HepG2 (cell line): ENCODE data around the gene CENPL. TPM values are rescaled to one million over a fixed set of nuclear protein-coding genes. Genes with fewer than 3 reads are reported as not detected.
A peak's percentile ranks its signal among the peaks of the same experiment; 100 is the strongest.

Source experiments
- CEBPB ChIP-seq: IDR thresholded peaks from 2 replicates; pipeline ENCODE4 v1.6.1; 2011; ENCODE audit warnings: low read depth, low read length, improper control_type of control experiment, borderline replicate concordance
- DNMT1 ChIP-seq: sonication (generic); formaldehyde crosslinking; IDR thresholded peaks from 2 replicates; pipeline ENCODE4 v1.5.1; 2020; ENCODE audit warnings: mild to moderate bottlenecking, missing genetic modification reagents
- FIP1L1 ChIP-seq: fragments of 200-400 bp; formaldehyde crosslinking; IDR thresholded peaks from 2 replicates; pipeline ENCODE4 v1.6.1; 2018; ENCODE audit warnings: low read depth, mild to moderate bottlenecking, low read length, moderate library complexity, borderline replicate concordance; ENCODE audit not compliant: insufficient read depth
- HMGXB4 ChIP-seq, 2 experiments: sonication (generic) in 1 of 2; formaldehyde crosslinking in 1 of 2; IDR thresholded peaks; 2 replicates each; pipeline versions ENCODE4 v1.4.0 to v1.6.1; 2018 to 2020; ENCODE audit warnings: missing genetic modification reagents in 2 of 2, borderline replicate concordance in 1 of 2, low read depth in 1 of 2, mild to moderate bottlenecking in 1 of 2, missing biosample characterization in 1 of 2
- PBX3 ChIP-seq: sonication (generic); formaldehyde crosslinking; IDR thresholded peaks from 2 replicates; pipeline ENCODE4 v1.8.1; 2023; ENCODE audit warnings: missing genetic modification reagents, inconsistent platforms, borderline replicate concordance
- RBM39 ChIP-seq: fragments of 200-400 bp; formaldehyde crosslinking; IDR thresholded peaks from one replicate; pipeline ENCODE4 v1.6.1; 2018; ENCODE audit warnings: antibody characterized with exemption, mild to moderate bottlenecking, low read depth, low read length; ENCODE audit not compliant: poor library complexity, severe bottlenecking
- TFE3 ChIP-seq: IDR thresholded peaks from 2 replicates; pipeline ENCODE4 v1.6.1; 2016
- ZBED4 ChIP-seq: sonication (generic); formaldehyde crosslinking; IDR thresholded peaks from 2 replicates; pipeline ENCODE4 v1.4.0; 2020; ENCODE audit warnings: missing genetic modification reagents, borderline replicate concordance
- ZBTB26 ChIP-seq: IDR thresholded peaks from 2 replicates; pipeline ENCODE4 v1.6.1; 2016; ENCODE audit warnings: missing compliant biosample characterization, missing genetic modification reagents, borderline replicate concordance
- ZNF205 ChIP-seq: IDR thresholded peaks from 2 replicates; pipeline ENCODE4 v1.6.1; 2018; ENCODE audit warnings: missing biosample characterization, missing genetic modification reagents
- ZNF225 ChIP-seq: sonication (generic); formaldehyde crosslinking; IDR thresholded peaks from 2 replicates; pipeline ENCODE4 v1.4.0; 2020; ENCODE audit warnings: mild to moderate bottlenecking, missing genetic modification reagents
- ZNF230 ChIP-seq: sonication (generic); formaldehyde crosslinking; IDR thresholded peaks from 2 replicates; pipeline ENCODE4 v1.4.0; 2020; ENCODE audit warnings: mild to moderate bottlenecking, missing genetic modification reagents
- ZNF337 ChIP-seq: sonication (generic); formaldehyde crosslinking; IDR thresholded peaks from 2 replicates; pipeline ENCODE4 v1.5.1; 2020; ENCODE audit warnings: missing genetic modification reagents, low read depth, mild to moderate bottlenecking, borderline replicate concordance
- polyA plus RNA-seq, 8 experiments: library from polyadenylated mRNA; depleted of rRNA in 3 of 8; stranded (reverse) in 7 of 8; unstranded in 1 of 8; fragments of >200 nt; fragmentation: Illumina TruSeq in 4 of 8; extraction: Trizol in 4 of 8; gene quantifications; 2 replicates each; pipeline versions ENCODE4 v1.2.1 to v1.2.3, GENCODE V29; 2011 to 2016; ENCODE audit warnings: low read depth in 4 of 8, missing spikeins in 1 of 8, mixed read lengths in 1 of 8; ENCODE audit not compliant: insufficient read depth in 1 of 8
- total RNA-seq, 5 experiments: library from RNA; depleted of rRNA; stranded (reverse); fragments of >200 nt; fragmentation: Illumina TruSeq; extraction: Trizol; gene quantifications; 2 replicates each; pipeline ENCODE4 v1.2.3, GENCODE V29; 2016; ENCODE audit warnings: low read depth in 1 of 5
- TF ChIP-seq, protein P1 (sequence below): sonication (generic); formaldehyde crosslinking; IDR thresholded peaks from 2 replicates; pipeline ENCODE4 v1.4.0; 2020; ENCODE audit warnings: missing genetic modification reagents; ENCODE audit errors: not compliant biosample characterization
- TF ChIP-seq, protein P2 (sequence below): IDR thresholded peaks from 2 replicates; pipeline ENCODE4 v1.6.1; 2018; ENCODE audit warnings: missing genetic modification reagents

CENPL gene
- total and polyA plus RNA-seq, 2 of the 13 experiments (the other 11 are each of a cell fraction or from before 2014, with no cell fraction given): 4.4 to 14.2 TPM

GRCh38 chr1:173824315-173825081, at the start of gene CENPL, which contains the start of gene DARS2 (continued):
- TF ChIP-seq ZBED4 (CRISPR knock-in tag) (no peak), TFE3 (no peak; the same call in 1 of the 2 replicates), ZNF230 (CRISPR knock-in tag) (0 out of 2 replicates have a peak, but pooled peaks have one; percentile 45), CEBPB (peak; percentile 76), ZNF225 (CRISPR knock-in tag) (no peak), ZNF205 (no peak), FIP1L1 (no peak), RBM39 (peak; percentile 87), ZNF337 (no peak), DNMT1 (CRISPR knock-in tag) (no peak), PBX3 (CRISPR knock-in tag) (no peak), ZBTB26 (CRISPR knock-in tag) (no peak), HMGXB4 (CRISPR knock-in tag; IDR thresholded peaks at IDR 0.05; ENCODE audit: borderline replicate concordance in 1 of 2, low read depth in 1 of 2) (peak in 1 of 2 experiments; percentile 76; a peak in 2 of 4 replicates)
- TF ChIP-seq, protein P1, sequence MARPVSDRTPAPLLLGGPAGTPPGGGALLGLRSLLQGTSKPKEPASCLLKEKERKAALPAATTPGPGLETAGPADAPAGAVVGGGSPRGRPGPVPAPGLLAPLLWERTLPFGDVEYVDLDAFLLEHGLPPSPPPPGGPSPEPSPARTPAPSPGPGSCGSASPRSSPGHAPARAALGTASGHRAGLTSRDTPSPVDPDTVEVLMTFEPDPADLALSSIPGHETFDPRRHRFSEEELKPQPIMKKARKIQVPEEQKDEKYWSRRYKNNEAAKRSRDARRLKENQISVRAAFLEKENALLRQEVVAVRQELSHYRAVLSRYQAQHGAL: no peak
- TF ChIP-seq, protein P2, sequence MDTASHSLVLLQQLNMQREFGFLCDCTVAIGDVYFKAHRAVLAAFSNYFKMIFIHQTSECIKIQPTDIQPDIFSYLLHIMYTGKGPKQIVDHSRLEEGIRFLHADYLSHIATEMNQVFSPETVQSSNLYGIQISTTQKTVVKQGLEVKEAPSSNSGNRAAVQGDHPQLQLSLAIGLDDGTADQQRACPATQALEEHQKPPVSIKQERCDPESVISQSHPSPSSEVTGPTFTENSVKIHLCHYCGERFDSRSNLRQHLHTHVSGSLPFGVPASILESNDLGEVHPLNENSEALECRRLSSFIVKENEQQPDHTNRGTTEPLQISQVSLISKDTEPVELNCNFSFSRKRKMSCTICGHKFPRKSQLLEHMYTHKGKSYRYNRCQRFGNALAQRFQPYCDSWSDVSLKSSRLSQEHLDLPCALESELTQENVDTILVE (CRISPR knock-in tag): no peak
